HG02981 (cell line): ENCODE data around the gene TAF7.
"Not testable (repeated sequence)": the region's sequence is repeated elsewhere in the genome, so short reads cannot be mapped to it uniquely, and the experiment has no call there.

Experiments
- ATAC-seq: cut with Tn5 transposase; IDR thresholded peaks from one replicate; pipeline ENCODE4 v1.9.1; 2021; ENCODE audit warnings: mild to moderate bottlenecking, moderate library complexity; ENCODE audit not compliant: unreplicated experiment

The TAF7 gene

DNA sequence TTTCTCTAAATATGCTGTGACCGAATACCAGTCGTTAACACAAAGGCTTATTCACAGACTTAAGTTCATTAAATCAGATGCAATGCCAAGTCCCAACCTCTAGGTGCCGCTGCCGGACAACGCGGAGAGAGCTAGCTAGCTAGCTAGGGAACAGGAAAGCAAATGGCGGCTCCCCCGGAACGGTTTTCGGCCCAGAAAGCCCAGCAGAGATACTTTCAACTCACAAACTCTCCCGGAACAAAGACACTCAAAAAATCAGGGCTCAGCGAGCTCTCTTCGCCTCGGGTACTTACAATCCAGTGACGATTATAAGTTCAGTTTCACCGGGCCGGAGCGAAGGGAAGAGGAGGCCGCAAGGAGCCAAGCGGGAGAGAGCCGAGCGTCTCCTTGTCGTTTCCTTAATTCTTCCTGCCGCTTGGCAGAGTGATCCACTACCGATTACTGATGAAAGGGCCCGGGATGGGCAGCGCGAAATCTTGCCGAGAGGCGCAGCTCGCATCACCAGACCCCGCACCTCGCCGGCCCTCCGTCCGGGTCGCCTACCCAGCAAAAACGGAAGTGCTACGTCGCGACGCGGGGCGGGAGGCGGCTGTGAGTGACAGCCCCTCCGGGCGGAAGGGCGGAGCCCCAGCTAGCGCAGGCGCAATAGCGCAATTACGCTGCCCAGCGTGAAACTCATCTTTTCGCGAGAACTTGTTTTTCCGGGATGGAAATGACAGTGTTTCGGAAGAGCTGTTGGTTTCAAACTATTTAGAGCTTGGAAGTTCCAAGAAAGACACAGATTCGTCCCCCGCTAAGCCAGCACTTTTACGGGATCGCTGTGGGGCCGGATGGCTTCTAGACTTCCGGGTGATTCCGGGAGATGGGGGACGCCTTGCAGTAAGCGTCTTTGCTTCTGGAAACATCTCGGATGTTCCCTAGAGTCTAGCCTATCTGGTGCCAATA, at the start of gene TAF7:
TAF7 (minus strand) TSS at position 560 of the 945 bp plus-strand sequence. CDS start 740 bp downstream, outside the sequence.
- ATAC-seq, result peak; percentile 93

GRCh38 chr5:141366016-141366896, 45.7 kb upstream of the TAF7 start:
- no peak for ATAC-seq

GRCh38 chr5:141363952-141364660, 43.5 kb upstream of the TAF7 start, which contains the start of gene PCDHGA5:
Gene PCDHGA5 (plus strand): TSS chr5:141364162. CDS start chr5:141364331, 169 bp downstream.
- ATAC-seq, result no peak

DNA sequence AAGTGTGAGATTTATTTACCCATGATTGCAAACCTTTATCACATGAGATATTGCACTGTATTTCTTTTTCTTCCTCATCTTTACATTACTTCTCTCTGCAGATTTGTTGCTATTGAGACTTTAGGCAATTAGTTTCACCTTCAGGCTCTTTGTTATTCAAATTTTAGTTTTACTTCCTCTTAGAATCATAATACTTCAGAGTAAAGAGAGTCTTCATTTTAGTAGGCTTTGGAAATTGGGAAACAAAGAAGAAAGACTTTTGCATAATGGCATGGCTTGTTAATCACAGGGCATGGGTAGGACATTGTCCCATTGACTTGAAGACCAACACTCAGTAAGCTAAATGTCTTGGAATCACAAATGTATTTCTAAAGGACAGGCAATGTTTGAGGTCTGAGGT, 42.1 kb upstream of the TAF7 start:
- ATAC-seq, result no peak

GRCh38 chr5:141360685-141361084, 40.1 kb upstream of the TAF7 start:
- no peak for ATAC-seq

GRCh38 chr5:141359790-141360426, 39.3 kb upstream of the TAF7 start, which contains the start of gene PCDHGB2:
Gene PCDHGB2 (plus strand): TSS chr5:141359994. CDS start chr5:141360136, 142 bp downstream.
- no peak for ATAC-seq

GRCh38 chr5:141356950-141357349, 36.4 kb upstream of the TAF7 start:
- no peak for ATAC-seq

- ATAC-seq, result no peak
Measured at GRCh38 chr5:141356133-141356532, 35.5 kb upstream of the TAF7 start.

GRCh38 chr5:141355641-141356040, 35.1 kb upstream of the TAF7 start:
- no peak for ATAC-seq

- no peak for ATAC-seq
Measured at GRCh38 chr5:141354900-141355469, 34.4 kb upstream of the TAF7 start, which contains the start of gene PCDHGA4. Gene PCDHGA4 (plus strand): TSS chr5:141355021. CDS start chr5:141355108, 87 bp downstream.

DNA sequence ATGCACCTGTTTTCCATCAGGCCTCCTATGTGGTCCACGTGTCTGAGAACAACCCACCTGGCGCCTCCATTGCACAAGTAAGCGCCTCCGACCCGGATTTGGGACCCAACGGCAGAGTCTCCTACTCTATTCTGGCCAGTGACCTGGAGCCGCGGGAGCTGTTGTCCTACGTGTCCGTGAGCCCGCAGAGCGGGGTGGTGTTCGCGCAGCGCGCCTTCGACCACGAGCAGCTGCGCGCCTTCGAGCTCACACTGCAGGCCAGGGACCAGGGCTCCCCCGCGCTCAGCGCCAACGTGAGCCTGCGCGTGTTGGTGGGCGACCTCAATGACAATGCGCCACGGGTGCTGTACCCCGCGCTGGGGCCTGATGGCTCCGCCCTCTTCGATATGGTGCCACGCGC, 31.0 kb upstream of the TAF7 start:
- ATAC-seq, result no peak

DNA sequence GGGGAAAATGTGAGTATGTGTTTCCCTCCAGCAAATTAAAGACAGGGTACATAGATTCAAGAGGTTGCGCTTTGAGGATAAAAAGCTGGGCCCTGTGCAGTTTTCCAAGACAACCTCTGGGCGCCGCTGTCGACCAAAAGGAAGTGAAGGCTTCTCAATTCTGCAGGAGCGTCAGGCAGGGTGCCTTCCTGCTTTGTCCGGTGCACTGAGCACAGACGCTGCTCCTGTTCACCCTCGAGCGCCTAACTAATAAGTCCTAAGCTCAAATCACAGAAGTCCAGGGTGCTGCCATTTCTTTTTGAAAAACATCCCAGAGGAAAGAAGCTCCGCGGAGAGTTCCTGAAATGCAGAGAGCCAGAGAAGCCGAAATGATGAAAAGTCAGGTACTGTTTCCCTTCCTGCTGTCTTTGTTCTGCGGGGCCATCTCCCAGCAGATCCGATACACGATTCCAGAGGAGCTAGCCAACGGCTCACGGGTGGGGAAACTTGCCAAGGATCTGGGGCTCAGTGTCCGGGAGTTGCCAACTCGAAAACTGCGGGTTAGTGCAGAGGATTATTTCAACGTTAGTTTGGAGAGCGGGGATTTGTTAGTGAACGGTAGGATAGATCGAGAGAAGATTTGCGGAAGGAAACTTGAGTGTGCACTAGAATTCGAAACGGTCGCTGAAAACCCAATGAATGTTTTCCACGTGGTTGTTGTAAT, 29.5 kb upstream of the TAF7 start, which contains the start of gene PCDHGB1:
PCDHGB1 (plus strand) TSS at position 183 of the 703 bp plus-strand sequence; CDS start at position 345, 162 bp downstream.
- ATAC-seq, result peak; percentile 45

DNA sequence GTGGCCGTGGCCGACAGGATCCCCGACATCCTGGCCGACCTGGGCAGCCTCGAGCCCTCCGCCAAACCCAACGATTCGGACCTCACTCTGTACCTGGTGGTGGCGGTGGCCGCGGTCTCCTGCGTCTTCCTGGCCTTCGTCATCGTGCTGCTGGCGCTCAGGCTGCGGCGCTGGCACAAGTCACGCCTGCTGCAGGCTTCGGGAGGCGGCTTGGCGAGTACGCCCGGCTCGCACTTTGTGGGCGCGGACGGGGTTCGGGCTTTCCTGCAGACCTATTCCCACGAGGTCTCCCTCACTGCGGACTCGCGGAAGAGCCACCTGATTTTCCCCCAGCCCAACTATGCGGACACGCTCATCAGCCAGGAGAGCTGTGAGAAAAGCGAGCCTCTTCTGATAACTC, 25.4 kb upstream of the TAF7 start:
- not testable (repeated sequence) for ATAC-seq

- no peak for ATAC-seq
Measured at GRCh38 chr5:141345327-141345726, 24.7 kb upstream of the TAF7 start.

GRCh38 chr5:141343953-141344463, 23.4 kb upstream of the TAF7 start:
- ATAC-seq, result no peak

DNA sequence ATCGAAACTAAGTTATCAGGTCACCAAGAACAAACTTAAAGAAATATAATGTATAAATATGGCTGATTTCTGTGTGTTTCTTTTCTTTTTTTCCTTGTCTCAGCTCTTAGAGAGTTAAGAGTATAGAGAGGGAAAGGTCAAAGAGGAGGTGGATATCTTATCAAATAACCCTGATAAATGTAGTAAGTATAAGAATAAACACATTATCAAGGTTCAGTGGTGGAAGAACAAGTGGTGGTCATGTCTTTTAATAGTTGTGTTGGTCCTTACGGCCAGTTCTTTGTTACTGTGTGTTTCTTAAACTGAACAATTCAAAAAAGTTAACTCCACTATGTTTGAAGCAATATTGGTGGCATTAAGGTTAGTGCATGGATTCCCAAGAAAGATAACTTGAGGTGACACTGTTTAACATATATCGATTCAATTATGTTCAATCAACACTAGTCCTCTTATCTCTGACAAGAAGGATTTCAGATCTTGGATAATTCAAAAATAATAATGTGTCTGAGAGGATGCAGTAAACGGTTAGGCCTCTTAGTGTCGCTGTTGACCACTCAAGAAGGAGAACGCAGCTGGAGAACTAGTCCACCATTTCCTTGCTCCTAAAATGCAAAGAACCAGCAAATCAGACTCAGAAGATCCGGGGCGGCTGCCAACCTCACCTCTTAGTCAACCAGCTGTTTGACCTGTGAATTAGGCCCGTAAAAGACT, 22.8 kb upstream of the TAF7 start, which contains the start of gene PCDHGA3:
PCDHGA3 (plus strand) TSS at position 588 of the 711 bp plus-strand sequence. CDS start 205 bp downstream, outside the sequence.
- ATAC-seq, result no peak

DNA sequence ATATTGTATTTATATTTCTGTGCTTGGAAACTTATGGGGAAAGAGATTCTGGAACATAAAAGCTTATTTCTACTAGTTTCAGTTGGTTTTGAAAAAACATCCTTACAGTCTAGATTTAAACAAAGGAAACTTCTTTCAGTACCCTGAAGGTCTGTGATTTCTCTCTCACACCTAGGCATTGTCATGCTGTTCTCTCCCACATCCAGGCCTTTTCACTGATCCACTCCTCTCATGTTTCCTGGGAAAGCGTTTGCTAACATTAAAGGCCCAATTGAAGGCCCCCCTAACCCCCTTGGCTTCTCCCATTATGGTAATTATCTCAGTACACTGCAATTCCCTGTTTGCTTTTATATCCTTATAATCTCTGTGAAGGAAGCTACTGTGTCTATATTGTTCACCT, 22.2 kb upstream of the TAF7 start:
- no peak for ATAC-seq

GRCh38 chr5:141340781-141341354, 20.3 kb upstream of the TAF7 start:
- not testable (repeated sequence) for ATAC-seq
